KMS-11 (cell line): Measurements from ENCODE around the gene JAM3.

Experiments used
- H2AFZ ChIP-seq: fragments of 200-600 bp; sonication (generic); 2 replicates; pipeline ENCODE4 v1.6.1; 2016; ENCODE audit warnings: antibody characterized with exemption, mixed run types, low read depth
- H3K27ac ChIP-seq: fragments of 200-600 bp; sonication (generic); 2 replicates; pipeline ENCODE4 v1.6.1; 2016; ENCODE audit warnings: mild to moderate bottlenecking, mixed run types
- H3K27me3 ChIP-seq: fragments of 200-600 bp; sonication (generic); 2 replicates; pipeline ENCODE4 v1.6.1; 2017; ENCODE audit warnings: mild to moderate bottlenecking, low read depth, mixed run types, moderate library complexity; ENCODE audit not compliant: insufficient read depth
- H3K36me3 ChIP-seq: fragments of 200-600 bp; sonication (generic); 2 replicates; pipeline ENCODE4 v1.6.1; 2017; ENCODE audit warnings: mild to moderate bottlenecking, mixed run types; ENCODE audit not compliant: insufficient read depth
- H3K4me1 ChIP-seq: fragments of 200-600 bp; sonication (generic); 2 replicates; pipeline ENCODE4 v1.6.1; 2016; ENCODE audit warnings: mild to moderate bottlenecking, low read depth, mixed run types; ENCODE audit not compliant: poor library complexity, severe bottlenecking
- H3K4me2 ChIP-seq: fragments of 200-600 bp; sonication (generic); 2 replicates; pipeline ENCODE4 v1.7.0; 2016; ENCODE audit warnings: mild to moderate bottlenecking, mixed run types
- H3K4me3 ChIP-seq: fragments of 200-600 bp; sonication (generic); IDR thresholded peaks from 2 replicates; pipeline ENCODE4 v1.6.1; 2017; ENCODE audit warnings: low read depth, low read length, mixed read lengths; ENCODE audit not compliant: insufficient read depth
- H3K79me2 ChIP-seq: fragments of 200-600 bp; sonication (generic); 2 replicates; pipeline ENCODE4 v1.6.1; 2016; ENCODE audit warnings: low read depth, mixed run types; ENCODE audit not compliant: insufficient read depth
- H3K9ac ChIP-seq: fragments of 200-600 bp; sonication (generic); 2 replicates; pipeline ENCODE4 v1.6.1; 2016; ENCODE audit warnings: mild to moderate bottlenecking, mixed run types
- H4K20me1 ChIP-seq: fragments of 200-600 bp; sonication (generic); 2 replicates; pipeline ENCODE4 v1.6.1; 2016; ENCODE audit warnings: mild to moderate bottlenecking, mixed run types; ENCODE audit not compliant: insufficient read depth
- TF ChIP-seq, protein P1 (sequence below): fragments of 200-600 bp; sonication (generic); conservative IDR thresholded peaks from 2 replicates; pipeline ENCODE4 v1.6.1; 2017; ENCODE audit warnings: low read depth, mild to moderate bottlenecking, antibody characterized with exemption, low read length, moderate library complexity, mixed read lengths

The JAM3 gene

DNA sequence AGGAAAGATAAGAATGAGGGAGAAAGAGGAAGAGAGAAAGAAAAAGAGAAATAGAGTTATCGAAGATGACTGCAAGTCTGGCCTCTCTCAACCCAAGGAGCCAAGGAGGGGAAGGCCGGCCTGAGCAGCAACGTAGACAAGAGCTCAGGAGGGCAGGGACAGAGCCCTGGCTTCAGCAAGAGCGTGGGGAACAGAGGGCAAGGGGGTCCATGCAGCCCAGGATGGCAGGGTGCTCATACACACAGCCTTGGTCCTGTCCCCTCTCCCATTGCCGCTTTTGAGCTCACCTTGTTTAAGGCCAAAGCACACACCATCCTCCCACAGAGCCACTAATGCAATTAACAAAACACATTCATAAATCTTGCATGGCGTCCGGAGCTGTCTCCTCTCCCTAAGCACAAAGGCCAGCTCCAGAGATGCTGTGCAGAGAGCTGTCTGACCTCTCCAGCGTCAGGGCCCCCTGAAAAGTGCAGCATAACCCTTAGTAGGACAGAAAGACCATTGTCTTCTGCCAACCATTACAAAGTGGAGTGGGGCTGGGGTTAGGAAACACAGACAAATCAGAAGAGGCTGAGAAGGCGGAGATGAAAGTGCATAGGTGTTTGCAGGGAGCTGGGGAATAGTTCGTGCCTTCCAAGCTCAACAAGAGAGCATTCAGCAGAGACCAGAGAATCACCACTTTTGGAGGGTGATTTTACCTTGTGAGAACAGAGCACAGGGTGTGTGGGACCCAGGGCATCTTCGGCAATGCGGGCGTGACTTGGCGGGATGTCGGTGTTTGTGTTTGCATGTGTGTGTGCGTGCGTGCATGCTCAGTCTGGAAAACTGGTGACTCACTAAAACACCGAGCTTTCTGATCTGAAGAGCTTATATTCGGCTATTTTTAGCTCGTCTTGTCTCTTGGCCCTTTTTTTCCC lies 28.2 kb upstream of the JAM3 start:
- TF ChIP-seq, protein P1, sequence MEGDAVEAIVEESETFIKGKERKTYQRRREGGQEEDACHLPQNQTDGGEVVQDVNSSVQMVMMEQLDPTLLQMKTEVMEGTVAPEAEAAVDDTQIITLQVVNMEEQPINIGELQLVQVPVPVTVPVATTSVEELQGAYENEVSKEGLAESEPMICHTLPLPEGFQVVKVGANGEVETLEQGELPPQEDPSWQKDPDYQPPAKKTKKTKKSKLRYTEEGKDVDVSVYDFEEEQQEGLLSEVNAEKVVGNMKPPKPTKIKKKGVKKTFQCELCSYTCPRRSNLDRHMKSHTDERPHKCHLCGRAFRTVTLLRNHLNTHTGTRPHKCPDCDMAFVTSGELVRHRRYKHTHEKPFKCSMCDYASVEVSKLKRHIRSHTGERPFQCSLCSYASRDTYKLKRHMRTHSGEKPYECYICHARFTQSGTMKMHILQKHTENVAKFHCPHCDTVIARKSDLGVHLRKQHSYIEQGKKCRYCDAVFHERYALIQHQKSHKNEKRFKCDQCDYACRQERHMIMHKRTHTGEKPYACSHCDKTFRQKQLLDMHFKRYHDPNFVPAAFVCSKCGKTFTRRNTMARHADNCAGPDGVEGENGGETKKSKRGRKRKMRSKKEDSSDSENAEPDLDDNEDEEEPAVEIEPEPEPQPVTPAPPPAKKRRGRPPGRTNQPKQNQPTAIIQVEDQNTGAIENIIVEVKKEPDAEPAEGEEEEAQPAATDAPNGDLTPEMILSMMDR: no peak
- H3K4me2 ChIP-seq: no peak overlapping the region

DNA sequence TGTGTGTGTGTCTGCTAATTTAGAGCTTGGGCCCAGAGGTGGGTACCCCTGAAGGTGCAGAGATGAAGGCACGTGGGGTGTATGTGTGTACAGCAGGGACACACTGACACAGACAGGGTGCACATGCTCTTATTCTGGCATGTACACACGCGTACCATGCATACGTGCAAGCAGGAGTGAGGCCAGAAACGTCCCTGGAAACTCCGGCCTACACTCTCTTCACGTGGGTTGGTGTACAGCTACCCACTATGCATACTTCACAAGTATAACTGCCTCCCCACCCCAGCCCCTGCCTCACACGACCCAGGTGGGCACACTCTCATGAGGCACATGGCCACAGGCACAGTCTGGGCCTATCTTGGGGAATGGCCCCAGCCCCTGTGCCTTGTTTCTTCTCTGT lies 27.5 kb upstream of the JAM3 start:
- Histone ChIP-seq H3K79me2 (no peaks in the 10 kb centered on the region), H3K9ac (no peak overlapping the region), H3K27me3 (no peaks in the 10 kb centered on the region), H2AFZ (no peak overlapping the region), H3K4me1 (no peaks in the 10 kb centered on the region), H4K20me1 (no peaks in the 10 kb centered on the region), H3K36me3 (no peaks in the 10 kb centered on the region), H3K27ac (no peak overlapping the region), H3K4me2 (no peak overlapping the region), H3K4me3 (no peak overlapping the region)
- TF ChIP-seq, protein P1: no peak

More for the DNA sequence above, 28.2 kb upstream of the JAM3 start:
- Histone ChIP-seq H3K36me3 (no peaks in the 10 kb centered on the region), H2AFZ (no peak overlapping the region), H3K4me1 (peaks cover 2% of the 10 kb centered on the region), H3K27ac (no peak overlapping the region), H4K20me1 (no peaks in the 10 kb centered on the region), H3K79me2 (no peaks in the 10 kb centered on the region), H3K4me3 (no peak overlapping the region), H3K27me3 (no peaks in the 10 kb centered on the region), H3K9ac (no peak overlapping the region)

DNA sequence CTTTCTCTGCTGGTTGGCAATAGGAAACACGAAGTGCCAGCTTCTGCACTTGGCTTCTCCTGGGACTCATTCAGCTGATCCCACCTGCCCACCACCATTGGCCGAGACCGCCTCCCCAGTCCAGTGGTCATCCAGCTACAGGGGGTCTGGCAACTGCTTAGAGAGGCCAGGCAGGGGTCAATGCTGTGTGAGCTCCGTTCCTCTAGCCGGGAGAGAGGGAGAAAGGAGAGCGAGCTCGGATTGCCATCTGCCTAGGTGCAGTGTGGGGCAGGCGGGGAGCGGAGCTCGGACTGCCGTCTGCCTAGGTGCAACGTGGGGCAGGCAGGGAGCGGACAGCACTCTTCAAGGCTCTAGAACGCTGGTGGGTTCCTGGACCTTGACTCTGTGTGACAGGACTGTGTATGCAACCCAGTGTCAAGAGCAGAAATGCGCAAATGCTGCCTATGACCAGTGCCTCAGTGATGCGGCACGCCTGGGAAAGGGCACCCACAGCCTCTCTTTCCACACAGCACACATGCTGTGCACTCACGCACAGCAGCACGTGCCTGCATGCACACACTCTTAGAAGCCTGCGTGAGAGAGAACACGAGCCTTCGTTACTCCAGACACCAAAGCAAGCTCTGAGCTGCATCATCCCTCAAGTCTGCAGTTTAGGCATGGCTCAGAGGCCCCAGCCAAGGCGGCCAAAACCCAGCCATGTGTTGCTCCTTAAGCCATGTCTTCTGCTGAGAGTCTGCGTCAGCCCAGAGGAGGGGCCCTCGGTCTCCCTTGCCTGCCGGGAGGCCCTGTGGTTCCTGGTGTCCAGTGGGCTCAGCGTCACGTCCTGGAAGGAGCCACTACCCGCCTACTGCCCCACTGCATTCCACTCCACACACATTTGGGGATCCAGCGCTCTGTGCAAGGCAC lies 26.8 kb upstream of the JAM3 start:
- no peaks in the 10 kb centered on the region for H3K79me2 ChIP-seq
- H3K4me1 ChIP-seq: no peaks in the 10 kb centered on the region
- no peaks in the 10 kb centered on the region for H4K20me1 ChIP-seq
- H3K9ac ChIP-seq: no peak overlapping the region
- H3K36me3 ChIP-seq: no peaks in the 10 kb centered on the region
- H2AFZ ChIP-seq: no peak overlapping the region
- no peak overlapping the region for H3K4me3 ChIP-seq
- TF ChIP-seq, protein P1: no peak
- no peaks in the 10 kb centered on the region for H3K27me3 ChIP-seq
- H3K27ac ChIP-seq: no peak overlapping the region
- H3K4me2 ChIP-seq: no peak overlapping the region

DNA sequence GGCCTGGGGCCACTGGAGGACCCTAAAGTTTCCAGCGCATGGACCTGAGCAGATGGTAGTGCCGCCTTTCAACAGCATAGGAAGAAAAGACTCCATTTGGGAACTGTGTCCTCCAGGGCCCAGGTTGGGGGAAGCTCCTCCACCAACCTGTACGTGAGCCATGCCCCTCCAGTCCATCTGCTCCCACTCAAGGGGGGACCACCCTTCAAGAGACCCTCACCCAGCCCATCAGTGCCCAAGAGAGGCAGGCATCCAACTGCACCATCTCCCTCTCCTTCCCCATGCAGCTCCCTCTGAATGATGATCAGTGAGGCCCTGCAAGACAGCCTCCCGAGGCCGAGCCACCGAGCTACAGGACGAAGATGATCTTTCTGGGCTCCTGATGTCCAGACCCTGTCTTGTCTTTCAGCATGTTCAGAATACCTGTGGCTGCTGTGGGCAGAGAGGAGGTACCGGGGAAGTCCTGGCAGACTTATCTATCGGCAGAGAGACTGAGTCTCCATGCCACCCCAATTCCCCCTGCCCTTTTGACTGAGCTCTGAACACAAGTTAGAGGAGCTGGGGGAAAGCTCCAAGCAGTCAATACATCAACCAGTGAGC lies 25.0 kb upstream of the JAM3 start:
- Histone ChIP-seq H3K36me3 (no peaks in the 10 kb centered on the region), H4K20me1 (no peaks in the 10 kb centered on the region), H3K4me1 (no peaks in the 10 kb centered on the region), H3K79me2 (no peaks in the 10 kb centered on the region), H3K9ac (no peak overlapping the region), H3K27ac (no peak overlapping the region), H3K27me3 (no peaks in the 10 kb centered on the region), H3K4me2 (no peak overlapping the region), H2AFZ (no peak overlapping the region), H3K4me3 (no peak overlapping the region)
- TF ChIP-seq, protein P1: no peak
